K562 (cell line): ENCODE data around the gene HPX. TPM values are rescaled to one million over a fixed set of nuclear protein-coding genes. Genes with fewer than 3 reads are reported as not detected.

Source experiments
- ATF3 ChIP-seq, 2 experiments: fragments of 450-650 bp in 1 of 2; sonication (generic) in 1 of 2; formaldehyde crosslinking in 1 of 2; IDR thresholded peaks in 1 of 2; conservative IDR thresholded peaks in 1 of 2; 2 replicates each; pipeline versions ENCODE4 v1.6.1 to v1.8.1; 2016 to 2023; ENCODE audit warnings: mild to moderate bottlenecking in 2 of 2, moderate library complexity in 2 of 2, inconsistent platforms in 1 of 2, missing genetic modification reagents in 1 of 2
- BRD4 ChIP-seq: fragments of 200-600 bp; sonication (generic); IDR thresholded peaks from 2 replicates; pipeline ENCODE4 v1.6.1; 2017; ENCODE audit warnings: inconsistent platforms
- CEBPZ ChIP-seq: fragments of 150-350 bp; IDR thresholded peaks from 2 replicates; pipeline ENCODE4 v1.6.1; 2014; ENCODE audit warnings: low read depth, mild to moderate bottlenecking, low read length, borderline replicate concordance
- CTBP1 ChIP-seq: fragments of 450-650 bp; IDR thresholded peaks from 2 replicates; pipeline ENCODE4 v1.6.1; 2016; ENCODE audit warnings: borderline replicate concordance
- E2F5 ChIP-seq: sonication (generic); formaldehyde crosslinking; IDR thresholded peaks from 2 replicates; pipeline ENCODE4 v1.8.0; 2022; ENCODE audit warnings: mild to moderate bottlenecking, missing genetic modification reagents
- EP400 ChIP-seq: fragments of 450-650 bp; IDR thresholded peaks from 2 replicates; pipeline ENCODE4 v1.6.1; 2017; ENCODE audit warnings: antibody characterized with exemption, mild to moderate bottlenecking, moderate library complexity
- HES1 ChIP-seq: fragments of 450-650 bp; IDR thresholded peaks from 2 replicates; pipeline ENCODE4 v1.6.1; 2016; ENCODE audit warnings: low read depth, mild to moderate bottlenecking, moderate library complexity
- HIVEP1 ChIP-seq: fragments of 250-450 bp; sonication (Bioruptor Pico); IDR thresholded peaks from 2 replicates; pipeline ENCODE4 v1.4.0; 2020; ENCODE audit warnings: mild to moderate bottlenecking
- KDM5B ChIP-seq: fragments of 200-600 bp; sonication (generic); IDR thresholded peaks from 2 replicates; pipeline ENCODE4 v1.6.1; 2012; ENCODE audit warnings: low read depth, mild to moderate bottlenecking, moderate library complexity, low read length, control low read depth, inconsistent platforms; ENCODE audit not compliant: insufficient replicate concordance
- POLR2A ChIP-seq: fragments of 450-650 bp; conservative IDR thresholded peaks from 2 replicates; pipeline ENCODE4 v1.6.1; 2016
- POLR2AphosphoS5 ChIP-seq: IDR thresholded peaks from 2 replicates; pipeline ENCODE4 v1.6.1; 2011; ENCODE audit warnings: mild to moderate bottlenecking, low read depth, low read length, moderate library complexity; ENCODE audit not compliant: control insufficient read depth, insufficient read depth
- SRF ChIP-seq, 2 experiments: fragments of 250-450, 450-650 bp in 1 of 2; sonication (Bioruptor Pico) in 1 of 2; sonication (generic) in 1 of 2; formaldehyde crosslinking; IDR thresholded peaks; 2 replicates each; pipeline versions ENCODE4 v1.5.0 to v1.5.1; 2020 to 2022; ENCODE audit warnings: mild to moderate bottlenecking in 1 of 2, missing genetic modification reagents in 1 of 2
- TCF3 ChIP-seq: sonication (generic); formaldehyde crosslinking; IDR thresholded peaks from 2 replicates; pipeline ENCODE4 v1.4.0; 2020; ENCODE audit warnings: mild to moderate bottlenecking, missing genetic modification reagents
- TCF7 ChIP-seq: sonication (generic); IDR thresholded peaks from 2 replicates; pipeline ENCODE4 v1.6.1; 2016; ENCODE audit warnings: antibody characterized with exemption, borderline replicate concordance
- ZBTB17 ChIP-seq: fragments of 450-650 bp; formaldehyde crosslinking; IDR thresholded peaks from 2 replicates; pipeline ENCODE4 v1.4.0; 2020; ENCODE audit warnings: mild to moderate bottlenecking
- ZNF140 ChIP-seq: fragments of 250-450 bp; sonication (Bioruptor Pico); IDR thresholded peaks from 2 replicates; pipeline ENCODE4 v1.8.0; 2021; ENCODE audit warnings: moderate library complexity, mild to moderate bottlenecking, inconsistent platforms
- ZNF212 ChIP-seq: fragments of 450-650 bp; formaldehyde crosslinking; IDR thresholded peaks from 2 replicates; pipeline ENCODE4 v1.4.0; 2020; ENCODE audit warnings: mild to moderate bottlenecking
- ZNF280A ChIP-seq: fragments of 450-650 bp; IDR thresholded peaks from 2 replicates; pipeline ENCODE4 v1.6.1; 2018; ENCODE audit warnings: mild to moderate bottlenecking, low read depth; ENCODE audit not compliant: partially characterized antibody
- polyA plus RNA-seq, 8 experiments: library from polyadenylated mRNA; depleted of rRNA in 4 of 8; stranded (reverse) in 5 of 8; unstranded in 3 of 8; fragments of >200 nt; fragmentation: Nextera tagmentation in 2 of 8; fragmentation: Illumina TruSeq in 1 of 8; extraction: Ambion mirVana in 2 of 8; extraction: Trizol in 1 of 8; gene quantifications; 2 replicates each; pipeline versions ENCODE4 v1.2.1 to v1.2.3, GENCODE V29; 2011 to 2014; ENCODE audit warnings: inconsistent platforms in 1 of 8, missing spikeins in 1 of 8
- total RNA-seq, 7 experiments: library from RNA; depleted of rRNA in 6 of 7; stranded (reverse); fragments of >200 nt in 6 of 7; fragmentation: Illumina TruSeq in 2 of 7; extraction: Trizol in 2 of 7; gene quantifications; 2 replicates each; pipeline versions ENCODE4 v1.2.1 to v1.2.3, GENCODE V29; 2011 to 2021; ENCODE audit warnings: low replicate concordance in 1 of 7

HPX gene
- total and polyA plus RNA-seq, 9 of the 15 experiments (the other 6 are each of a cell fraction or from before 2014, with no cell fraction given), result 0.12 to 1.2 (median 0.49) TPM; not detected in 1

GRCh38 chr11:6481012-6481923, 40.5 kb upstream of the HPX start, which contains the start of the genes ARFIP2 and TIMM10B (continued):
- TF ChIP-seq E2F5 (CRISPR knock-in tag) (peak; percentile 53; the same call in 1 of the 2 replicates), ZNF212 (CRISPR knock-in tag) (no peak), BRD4 (peak; percentile 78; the same call in 1 of the 2 replicates), SRF (CRISPR knock-in tag; IDR thresholded peaks at IDR 0.05) (peak in 1 of 2 experiments; percentile 67; a peak in 1 of 4 replicates), ZBTB17 (peak; percentile 63; the same call in 1 of the 2 replicates), TCF7 (no peak; the same call in 1 of the 2 replicates), POLR2AphosphoS5 (peak; percentile 79), POLR2A (peak; percentile 96), ZNF140 (CRISPR knock-in tag) (no peak), ATF3 (IDR thresholded peaks at IDR 0.05) (peak; percentile 67; the same call in 1 of the 2 replicates), ATF3 (CRISPR knock-in tag; conservative IDR thresholded peaks at IDR 0.05) (0 out of 2 replicates have a peak, but pooled peaks have one; percentile 27), TCF3 (no peak), HES1 (no peak), EP400 (peak; percentile 96), HIVEP1 (CRISPR knock-in tag) (no peak), ZNF280A (no peak), CTBP1 (peak; percentile 61), KDM5B (peak; percentile 84), CEBPZ (no peak)
